GM18502 (cell line): ENCODE results near the gene TOM1L2.
A peak's percentile ranks its signal among the peaks of the same experiment; 100 is the strongest.
"Not testable (repeated sequence)": the region's sequence is repeated elsewhere in the genome, so short reads cannot be mapped to it uniquely, and the experiment has no call there.

Experiments
- ATAC-seq: cut with Tn5 transposase; IDR thresholded peaks from one replicate; pipeline ENCODE4 v1.9.1; 2021; ENCODE audit warnings: mild to moderate bottlenecking; ENCODE audit not compliant: unreplicated experiment, poor library complexity

Gene TOM1L2

DNA sequence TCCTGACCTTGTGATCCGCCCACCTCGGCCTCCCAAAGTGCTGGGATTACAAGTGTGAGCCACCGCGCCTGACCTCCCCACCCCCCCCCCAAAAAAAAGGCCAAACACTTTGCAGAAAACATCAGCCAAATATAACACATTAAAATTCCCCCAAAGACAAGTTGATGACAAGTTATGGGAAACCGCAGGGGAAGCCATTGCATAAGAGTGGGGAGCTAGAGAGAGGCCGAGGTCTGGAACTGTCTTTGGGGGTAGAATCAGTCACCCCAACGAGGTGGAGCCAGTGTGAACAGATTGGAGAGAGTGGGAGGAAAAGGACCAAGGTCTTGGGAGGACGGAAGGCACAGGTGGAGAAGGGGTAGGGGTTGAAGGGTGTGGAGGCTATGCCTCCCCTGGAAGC is 3.2 kb upstream of the TOM1L2 start:
- ATAC-seq = no peak

DNA sequence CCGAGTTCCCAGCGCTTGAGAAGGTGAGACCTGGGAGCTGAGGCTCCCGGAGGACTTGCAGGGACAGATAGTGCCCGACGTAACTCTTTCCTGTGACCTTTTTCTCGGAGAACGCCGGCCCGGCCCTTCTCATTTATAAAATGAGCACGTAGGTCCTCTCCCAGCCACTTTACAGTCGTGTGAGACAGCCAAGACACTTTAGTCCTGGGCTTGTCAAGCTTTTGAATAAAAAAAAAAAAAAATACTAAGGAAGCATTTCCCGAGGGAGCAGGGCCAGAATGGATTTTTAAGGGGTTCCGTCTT is 703 bp upstream of the TOM1L2 start:
- peak; percentile 0 for ATAC-seq

DNA sequence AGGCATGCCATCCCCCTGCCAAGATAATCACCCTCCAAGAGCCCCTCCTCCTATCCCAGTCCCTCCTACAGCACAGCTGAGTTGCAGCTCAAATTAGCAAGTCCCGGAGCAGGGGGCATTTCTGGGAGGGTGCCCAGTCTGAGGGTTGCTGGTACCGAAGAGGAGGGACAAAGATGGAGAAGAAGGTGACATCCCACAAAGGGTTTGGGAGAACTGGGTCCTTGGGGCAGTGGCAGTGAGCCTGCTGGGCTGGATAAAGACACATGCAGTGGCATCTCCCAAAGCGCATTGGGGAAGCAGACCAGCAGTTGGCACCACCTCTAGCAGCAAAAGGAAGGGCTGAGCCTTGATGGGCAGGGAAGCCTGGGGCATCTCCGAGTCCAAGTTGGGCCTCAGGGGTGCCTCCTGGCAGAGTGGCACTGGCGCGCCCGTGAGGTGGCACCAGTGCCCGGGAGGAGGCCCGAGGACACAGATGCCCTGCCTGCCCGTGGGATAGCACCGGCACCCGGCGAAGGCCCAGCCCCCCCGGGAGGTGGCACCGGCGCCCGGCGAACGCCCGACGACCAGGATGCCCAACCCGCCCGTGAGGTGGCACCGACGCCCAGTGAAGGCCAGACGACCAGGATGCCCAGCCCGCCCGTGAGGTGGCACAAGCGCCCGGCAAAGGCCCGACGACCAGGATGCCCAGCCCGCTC is 622 bp downstream of the TOM1L2 start:
- ATAC-seq = no peak

DNA sequence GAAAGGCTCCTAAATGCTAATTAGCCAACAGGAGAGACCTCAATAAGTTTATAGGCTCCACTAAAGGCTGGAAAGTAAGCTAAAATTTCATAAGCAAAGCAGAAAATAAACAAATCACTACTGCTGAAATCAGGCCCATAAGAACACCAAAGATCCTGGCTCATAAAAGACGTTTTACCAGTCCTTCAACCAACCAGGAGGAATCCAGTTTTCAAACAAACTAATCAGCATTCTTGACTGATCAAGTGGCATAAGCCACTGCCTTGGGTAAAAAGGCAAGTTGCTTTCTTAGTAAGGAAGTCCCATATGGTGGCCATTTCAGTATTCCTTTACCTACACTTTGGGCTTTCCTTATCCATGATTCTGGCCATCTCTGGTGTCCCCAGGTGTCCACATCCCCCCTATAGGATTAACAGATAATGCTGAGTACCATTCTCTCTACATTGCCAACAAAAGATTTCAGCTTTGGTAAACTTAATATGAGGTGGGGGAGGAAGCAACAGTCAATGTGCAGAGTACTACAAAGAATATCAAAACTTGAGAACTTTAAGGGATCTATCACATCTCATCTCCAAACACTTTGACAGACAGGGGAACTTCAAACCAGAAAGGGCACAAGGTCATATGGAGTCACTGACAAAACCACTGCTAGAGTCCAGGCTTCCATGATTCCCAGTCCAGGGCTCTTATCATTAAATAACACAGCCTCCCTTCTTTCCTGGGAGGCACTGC is 1.3 kb downstream of the TOM1L2 start:
- no peak for ATAC-seq

DNA sequence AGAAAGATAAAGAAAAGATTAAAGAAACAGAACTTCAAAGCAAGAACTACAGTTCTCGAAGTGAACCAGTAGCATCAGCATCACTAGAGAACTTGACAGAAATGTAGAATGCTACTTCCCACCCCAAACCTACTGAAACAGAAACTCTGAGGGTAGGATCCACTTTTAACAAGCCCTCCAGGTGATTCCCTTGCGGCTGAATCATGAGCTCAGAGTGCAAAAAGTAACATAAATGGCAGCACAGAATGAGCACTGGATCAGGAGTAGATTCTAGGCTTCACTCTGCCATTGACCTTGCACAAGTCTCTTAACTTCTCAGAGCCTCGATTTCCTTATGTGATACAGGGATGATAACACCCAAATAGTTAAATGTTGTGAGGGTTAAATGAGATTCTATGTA is 5.8 kb downstream of the TOM1L2 start:
- ATAC-seq = no peak

DNA sequence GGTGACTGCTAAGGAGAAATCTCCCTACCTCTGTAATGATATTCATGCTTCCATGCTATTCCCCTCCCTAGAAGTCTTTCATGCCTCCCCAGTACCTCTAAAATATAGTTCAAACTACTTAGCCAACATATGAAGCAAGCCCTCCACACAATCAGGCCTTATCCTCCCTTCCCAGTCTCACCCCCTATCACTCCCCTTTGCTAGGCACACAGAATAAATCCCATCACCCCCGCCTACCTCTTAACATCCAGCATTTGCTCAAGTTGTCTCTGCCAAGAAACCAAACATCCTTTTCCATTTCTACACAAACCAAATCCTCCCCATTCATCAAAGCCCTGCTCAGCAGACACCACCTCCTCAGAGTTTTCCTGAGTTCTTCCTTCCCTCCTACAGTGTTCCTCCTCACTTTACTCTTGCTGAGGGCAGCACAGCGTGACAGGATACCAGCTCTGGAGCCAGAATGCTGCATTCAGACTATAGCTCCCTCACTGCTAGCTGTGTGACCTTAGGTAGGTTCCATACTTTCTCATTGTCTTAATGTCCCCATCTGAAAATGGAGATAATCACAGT is 7.0 kb downstream of the TOM1L2 start:
- no peak for ATAC-seq

DNA sequence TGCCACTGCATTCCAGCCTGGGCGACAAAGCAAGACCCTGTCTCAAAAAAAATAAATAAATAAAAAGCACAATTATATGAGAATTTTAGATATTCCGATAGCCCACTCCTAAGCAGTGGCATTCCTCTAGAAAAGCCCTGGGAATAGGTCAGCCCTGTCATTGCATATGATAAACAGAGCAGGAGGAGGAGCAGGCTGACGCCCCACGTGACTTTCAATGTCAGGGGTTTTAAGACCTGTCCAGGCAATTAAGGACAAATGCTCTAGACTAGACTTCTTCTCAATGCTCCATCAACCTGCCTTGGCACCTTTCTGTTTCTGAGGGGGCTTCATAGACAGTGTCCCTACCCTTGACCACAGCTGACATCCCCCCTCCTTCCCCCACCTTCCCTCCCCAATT is 7.5 kb downstream of the TOM1L2 start:
- ATAC-seq = no peak

DNA sequence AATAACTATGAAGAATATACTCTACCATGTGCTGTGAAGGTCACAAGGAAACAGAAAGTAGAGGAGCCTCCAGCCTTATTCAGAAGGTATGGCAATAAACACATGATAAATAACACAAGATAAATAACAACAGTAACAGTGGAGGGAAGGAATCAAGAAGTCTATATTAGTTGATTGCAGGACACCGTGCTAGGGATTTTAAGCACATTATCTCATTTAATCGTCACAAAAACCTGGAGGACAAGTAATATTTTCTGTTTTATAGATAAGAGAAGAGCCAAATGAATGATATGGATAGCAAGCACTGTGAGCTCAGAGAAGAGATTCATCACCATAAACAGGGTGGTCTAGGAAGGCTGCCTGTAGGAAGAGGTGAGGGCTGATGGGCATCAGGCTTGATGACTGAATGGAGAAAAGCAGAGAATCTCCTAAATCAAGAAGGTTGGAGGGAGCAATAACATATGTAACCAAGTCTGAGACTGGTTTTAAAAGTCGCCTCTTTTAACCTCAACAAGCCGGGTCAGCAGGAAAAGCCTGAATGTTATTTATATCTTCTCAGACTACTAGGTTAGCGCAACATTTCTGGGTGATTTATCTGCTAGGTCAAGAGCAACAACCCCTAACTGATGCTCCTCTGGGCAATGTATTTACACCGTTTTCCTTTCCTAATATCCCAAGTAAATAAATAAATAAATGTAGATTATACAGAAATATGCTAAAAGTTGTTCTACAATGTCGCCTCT is 8.3 kb downstream of the TOM1L2 start:
- ATAC-seq = no peak

DNA sequence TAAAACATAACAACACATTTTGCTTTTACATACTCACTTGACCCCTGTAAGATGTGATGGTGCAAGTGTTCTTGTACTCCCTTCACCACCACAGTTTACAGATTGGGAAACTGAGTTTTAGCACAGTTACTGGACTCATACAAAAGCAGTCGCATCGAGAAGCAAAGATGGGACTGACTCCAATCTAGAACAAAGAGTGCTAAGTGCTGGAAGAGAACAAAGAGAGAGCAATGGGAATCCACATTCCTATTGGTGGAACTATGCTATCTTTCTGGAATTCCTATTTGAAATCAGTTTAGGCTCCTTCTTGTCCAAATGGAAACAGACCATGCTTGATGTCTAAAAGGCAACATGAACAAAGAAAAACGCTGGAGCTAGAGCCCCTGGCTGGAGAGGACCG is 9.1 kb downstream of the TOM1L2 start:
- no peak for ATAC-seq

DNA sequence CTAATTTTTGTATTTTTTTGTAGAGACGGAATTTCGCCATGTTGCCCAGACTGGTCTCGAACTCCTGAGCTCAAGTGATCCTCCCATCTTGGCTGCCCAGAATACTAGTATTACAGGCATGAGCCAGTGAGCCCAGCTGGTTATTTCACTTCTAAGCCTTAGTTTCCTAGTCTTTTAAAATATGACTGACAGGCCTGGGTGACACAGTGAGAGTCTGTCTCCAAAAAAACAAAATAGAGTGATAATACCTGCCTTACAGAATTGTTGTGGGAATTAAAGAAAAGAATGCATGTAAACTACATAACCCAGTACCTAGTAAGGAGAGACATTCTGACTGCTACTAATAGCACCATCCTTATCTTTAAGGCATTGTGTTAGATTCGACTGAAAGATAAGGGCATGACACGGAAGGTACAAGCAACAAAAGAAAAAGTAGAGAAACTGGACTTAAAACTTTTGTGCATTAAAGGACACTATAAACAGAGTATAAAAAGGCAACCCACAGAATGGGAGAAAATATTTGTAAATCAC is 11.6 kb downstream of the TOM1L2 start:
- ATAC-seq = no peak

DNA sequence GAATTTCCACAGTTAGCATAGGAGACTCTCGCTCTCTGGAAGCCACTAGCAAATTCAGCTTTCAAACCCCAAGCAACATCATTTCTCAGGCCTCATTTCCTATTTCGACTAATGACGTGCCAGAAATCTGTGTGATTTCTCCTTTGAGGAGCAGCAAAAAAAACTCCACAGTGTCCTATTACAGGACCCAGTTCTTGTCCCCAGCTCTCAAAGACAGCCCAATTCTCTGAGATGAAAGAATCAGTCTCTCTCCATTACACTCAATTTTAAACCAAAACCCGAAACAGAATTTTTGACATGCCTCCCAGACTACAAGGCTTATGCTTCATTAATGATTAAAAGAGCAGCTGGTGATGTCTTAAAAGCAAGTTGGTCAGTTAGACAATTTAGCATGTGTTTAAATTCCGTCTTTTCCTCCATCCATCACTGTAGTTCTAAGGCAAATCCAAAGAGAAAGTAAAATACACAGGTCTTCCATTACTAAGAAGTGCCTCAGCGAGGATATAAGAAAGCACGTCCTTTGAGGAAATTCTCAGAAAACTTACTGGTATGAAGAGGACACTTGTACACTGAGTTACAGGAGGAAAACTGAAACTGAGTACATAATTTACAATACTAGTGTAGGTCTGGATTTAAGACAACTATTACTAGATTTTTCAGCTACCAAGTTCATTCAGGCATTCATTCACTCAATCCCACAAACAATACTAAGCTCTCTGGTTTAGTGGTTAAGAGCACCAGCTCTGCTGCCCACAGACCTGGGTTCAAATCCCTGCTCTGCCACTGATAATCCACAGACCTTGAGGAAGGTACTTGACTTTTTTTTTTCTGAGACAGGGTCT is 12.5 kb downstream of the TOM1L2 start:
- ATAC-seq = no peak

DNA sequence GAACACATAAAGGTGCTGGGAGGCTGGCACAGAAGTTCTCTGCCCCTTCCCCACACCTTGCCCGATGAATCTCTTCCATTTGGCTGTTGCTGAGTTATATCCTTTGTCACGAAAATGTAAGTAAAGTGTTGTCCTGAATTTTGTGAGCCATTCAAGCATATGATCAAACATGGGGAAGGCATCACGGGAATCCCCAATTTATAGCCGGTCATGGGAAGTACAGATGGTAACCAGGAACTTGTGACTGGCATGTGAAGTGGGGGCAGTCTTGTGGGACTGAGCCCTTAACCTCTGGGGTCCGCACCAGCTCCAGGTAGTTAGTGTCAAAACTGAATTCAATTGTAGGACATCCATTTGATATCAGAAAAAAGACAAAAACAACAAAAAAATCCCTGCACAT is 13.2 kb downstream of the TOM1L2 start:
- ATAC-seq = no peak

DNA sequence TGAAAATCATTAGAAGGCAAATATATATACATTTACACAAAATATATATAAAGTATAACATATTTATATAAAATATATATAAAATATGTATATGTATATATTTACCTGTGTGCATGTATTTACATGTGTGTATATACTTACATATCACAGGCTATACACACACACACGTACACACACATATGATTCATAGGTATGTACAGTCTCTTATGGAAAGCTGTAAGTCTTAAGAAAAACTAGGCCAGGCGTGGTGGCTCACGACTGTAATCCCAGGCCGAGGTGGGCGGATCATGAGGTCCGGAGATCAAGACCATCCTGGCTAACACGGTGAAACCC is 14.7 kb downstream of the TOM1L2 start:
- ATAC-seq = no peak

DNA sequence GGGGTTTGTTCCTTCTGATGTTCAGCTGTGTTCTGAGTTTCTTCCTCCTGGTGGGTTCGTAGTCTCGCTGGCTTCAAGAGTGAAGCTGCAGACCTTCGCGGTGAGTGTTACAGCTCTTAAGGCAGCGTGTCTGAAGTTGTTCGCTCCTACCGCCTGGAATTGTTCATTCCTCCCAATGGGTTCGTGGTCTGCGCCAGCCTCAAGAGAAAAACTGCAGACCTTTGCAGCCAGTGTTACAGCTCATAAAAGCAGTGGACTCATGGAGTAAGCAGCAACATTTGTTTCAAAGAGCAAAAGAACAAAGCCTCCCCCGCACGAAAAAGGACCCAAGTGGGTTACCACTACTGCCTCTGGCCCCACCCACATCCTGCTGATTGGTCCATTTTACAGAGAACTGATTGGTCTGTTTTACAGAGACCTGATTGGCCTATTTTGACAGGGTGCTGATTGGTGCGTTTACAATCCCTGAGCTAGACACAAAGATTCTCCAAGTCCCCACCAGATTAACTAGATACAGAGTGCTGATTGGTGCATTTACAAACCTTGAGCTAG is 16.3 kb downstream of the TOM1L2 start:
- not testable (repeated sequence) for ATAC-seq

DNA sequence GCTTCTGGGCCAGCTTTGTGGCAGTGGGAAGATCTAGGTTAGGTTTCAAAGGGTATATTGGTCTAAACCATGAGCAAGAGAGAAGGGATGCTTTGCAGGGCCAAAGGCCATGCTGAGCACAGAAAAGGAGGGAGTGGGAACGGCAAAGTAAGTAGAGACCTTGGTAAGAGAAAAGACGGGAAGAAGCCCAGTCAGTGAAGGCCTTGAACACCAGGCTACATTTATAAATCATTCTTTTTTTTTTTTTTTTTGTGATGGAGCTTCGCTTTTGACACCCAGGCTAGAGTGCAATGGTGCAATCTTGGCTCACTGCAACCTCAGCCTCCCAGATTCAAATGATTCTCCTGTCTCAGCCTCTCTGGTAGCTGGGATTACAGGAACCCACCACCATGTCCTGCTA is 18.1 kb downstream of the TOM1L2 start:
- no peak for ATAC-seq

DNA sequence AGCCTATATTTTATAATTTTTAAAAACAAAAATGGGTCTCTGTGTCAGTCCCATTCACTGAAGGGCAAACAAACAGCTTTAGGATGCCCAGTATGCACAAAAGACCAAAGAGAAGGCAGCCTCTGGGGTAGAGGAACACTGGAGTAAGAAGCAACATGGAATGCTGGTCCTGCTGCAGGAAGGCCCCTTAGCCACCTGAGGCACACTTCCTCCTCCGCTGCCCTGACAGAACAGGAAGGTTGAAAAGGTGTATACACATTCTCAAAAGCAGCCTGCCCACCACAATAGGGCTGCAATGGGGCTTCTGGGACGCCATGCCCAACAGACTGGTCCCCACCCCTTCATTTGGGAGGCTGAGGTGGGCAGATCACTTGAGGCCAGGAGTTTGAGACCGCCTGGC is 19.5 kb downstream of the TOM1L2 start:
- no peak for ATAC-seq

DNA sequence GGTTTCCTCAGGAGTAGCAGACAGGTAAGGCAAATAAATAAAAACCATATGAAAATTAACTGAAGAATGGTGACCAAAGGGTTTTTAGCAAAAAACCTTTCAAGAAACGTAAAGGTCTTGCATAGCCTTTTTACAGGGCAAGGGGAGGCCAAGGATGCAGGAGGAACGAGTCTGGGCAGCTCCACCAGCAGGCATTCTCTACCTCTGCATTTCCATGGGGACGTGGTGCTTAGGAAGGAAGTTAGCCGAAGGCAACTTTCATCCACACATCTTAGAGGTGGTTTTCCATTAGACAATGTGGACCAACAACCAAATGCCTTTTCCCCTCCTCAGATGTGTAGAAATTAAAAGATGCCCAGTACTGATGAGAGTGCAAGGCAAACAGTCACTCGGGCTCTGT is 20.7 kb downstream of the TOM1L2 start:
- ATAC-seq = no peak

DNA sequence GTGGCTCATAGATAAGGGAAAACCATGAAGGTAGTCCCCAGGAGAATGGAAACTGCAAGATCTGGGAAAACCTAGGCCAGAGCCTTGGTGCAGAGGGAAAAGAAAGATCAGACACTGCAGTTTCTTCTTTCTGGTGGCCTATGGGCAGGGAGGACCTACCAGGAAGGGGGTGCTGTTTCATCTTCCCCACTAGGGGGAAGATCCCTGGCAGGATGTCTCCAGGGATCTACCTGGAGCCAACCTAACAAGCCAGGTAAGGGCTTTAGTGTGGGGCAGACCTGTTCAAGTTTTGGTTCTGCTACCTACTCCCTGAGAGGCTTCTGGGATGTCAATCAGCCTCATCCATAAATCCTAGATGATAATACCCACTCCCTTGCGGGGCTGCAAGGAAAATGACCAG is 21.4 kb downstream of the TOM1L2 start:
- no peak for ATAC-seq

DNA sequence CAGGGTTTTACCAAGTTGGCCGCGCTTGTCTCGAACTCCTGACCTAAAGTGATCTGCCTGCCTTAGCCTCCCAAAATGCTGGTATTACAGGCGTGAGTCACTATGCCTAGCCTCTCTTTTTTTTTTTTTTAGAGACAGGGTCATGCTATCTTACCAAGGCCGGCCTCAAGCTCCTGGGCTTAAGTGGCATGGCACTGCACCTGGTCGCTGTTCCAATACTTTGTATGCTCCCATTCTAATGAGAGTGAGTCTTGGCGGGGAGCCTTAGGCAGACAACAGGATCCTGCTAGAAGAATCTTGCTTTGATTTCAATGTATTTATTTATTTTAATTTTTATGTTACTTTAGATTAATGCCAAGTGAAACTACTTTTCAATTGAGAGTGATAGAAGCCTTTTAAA is 21.9 kb downstream of the TOM1L2 start:
- ATAC-seq = no peak

DNA sequence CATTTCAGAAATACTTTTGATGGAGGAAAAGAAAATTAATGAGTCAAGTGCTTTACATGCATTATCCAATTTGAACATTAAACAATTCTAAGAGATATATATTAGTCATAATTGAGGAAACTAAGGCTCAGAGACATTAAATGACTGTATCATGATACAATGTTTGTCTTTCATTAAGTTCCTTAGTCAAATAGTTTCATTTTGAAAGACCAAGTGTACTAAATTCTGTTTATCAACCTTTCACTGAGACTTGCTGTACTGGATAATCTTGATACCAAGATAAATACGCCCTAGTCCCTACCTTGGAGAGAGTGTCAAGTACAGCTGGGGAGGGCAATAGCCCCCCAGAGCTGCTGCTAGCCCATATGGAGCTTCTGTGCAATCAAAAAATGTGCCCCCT is 24.2 kb downstream of the TOM1L2 start:
- no peak for ATAC-seq
